Omental fat pad (tissue), 4 donors: ENCODE data around the gene FMNL3. TPM values are rescaled to one million over a fixed set of nuclear protein-coding genes. Genes with fewer than 3 reads are reported as not detected.
"Not testable (repeated sequence)": the region's sequence is repeated elsewhere in the genome, so short reads cannot be mapped to it uniquely, and the experiment has no call there.

ENCODE experiments used
- ATAC-seq: fragments of 150-250 bp; one replicate; pipeline ENCODE4 v1.9.1; 2016; ENCODE audit warnings: mild to moderate bottlenecking, moderate library complexity; ENCODE audit not compliant: low FRiP score
- DNase-seq: peaks from one replicate; pipeline ENCODE4 v3.0.0-alpha.2; 2019; ENCODE audit warnings: low spot score
- CTCF ChIP-seq, 3 donors: fragments of 450-650 bp; IDR thresholded peaks; one replicate each; pipeline ENCODE4 v1.5.1; 2016 to 2017; ENCODE audit warnings: antibody characterized with exemption in 3 of 3, mild to moderate bottlenecking in 3 of 3, moderate library complexity in 2 of 3
- total RNA-seq, 4 donors: library from RNA; depleted of rRNA; stranded (reverse); fragments of >200 nt; gene quantifications; one replicate each; pipeline ENCODE4 v1.1.0, GENCODE V29; 2016

Gene FMNL3
- total RNA-seq, 4 donors from 2014 or later: 5.7 to 28.8 (median 22.1) TPM

- DNase-seq (no peak), ATAC-seq (peak; percentile 37)
- no peak for TF ChIP-seq CTCF (IDR thresholded peaks at IDR 0.05)
Observed at GRCh38 chr12:49730568-49731101, 23.4 kb upstream of the FMNL3 start.

- ATAC-seq (no peak), DNase-seq (no peak)
- no peak for TF ChIP-seq CTCF (IDR thresholded peaks at IDR 0.05)
Observed at GRCh38 chr12:49730050-49730449, 22.8 kb upstream of the FMNL3 start.

GRCh38 chr12:49728446-49728845 is 21.2 kb upstream of the FMNL3 start:
- no peak for ATAC-seq
- DNase-seq: no peak
- TF ChIP-seq CTCF (IDR thresholded peaks at IDR 0.05): no peak

DNA sequence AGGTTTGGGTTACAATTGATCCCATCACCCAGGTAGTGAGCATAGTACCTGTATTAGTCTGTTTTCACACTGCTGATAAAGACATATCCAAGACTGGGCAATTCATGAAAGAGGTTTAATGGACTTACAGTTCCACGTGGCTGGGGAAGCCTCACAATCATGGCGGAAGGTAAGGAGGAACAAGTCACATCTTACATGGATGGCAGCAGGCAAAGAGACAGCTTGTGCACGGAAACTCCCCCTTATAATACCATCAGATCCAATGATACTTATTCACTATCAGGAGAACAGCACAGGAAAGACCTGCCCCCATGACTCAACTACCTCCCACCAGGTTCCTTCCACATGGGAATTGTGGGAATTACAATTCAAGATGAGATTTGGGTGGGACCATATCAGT is 14.2 kb upstream of the FMNL3 start:
- not testable (repeated sequence) for DNase-seq

GRCh38 chr12:49720214-49720613 is 13.0 kb upstream of the FMNL3 start:
- no peak for TF ChIP-seq CTCF (IDR thresholded peaks at IDR 0.05)
- no peak for DNase-seq
- no peak for ATAC-seq

More for the DNA sequence above, 14.2 kb upstream of the FMNL3 start:
- not testable (repeated sequence) for ATAC-seq

GRCh38 chr12:49717800-49718199 is 10.6 kb upstream of the FMNL3 start:
- DNase-seq, ATAC-seq: not testable (repeated sequence)

DNA sequence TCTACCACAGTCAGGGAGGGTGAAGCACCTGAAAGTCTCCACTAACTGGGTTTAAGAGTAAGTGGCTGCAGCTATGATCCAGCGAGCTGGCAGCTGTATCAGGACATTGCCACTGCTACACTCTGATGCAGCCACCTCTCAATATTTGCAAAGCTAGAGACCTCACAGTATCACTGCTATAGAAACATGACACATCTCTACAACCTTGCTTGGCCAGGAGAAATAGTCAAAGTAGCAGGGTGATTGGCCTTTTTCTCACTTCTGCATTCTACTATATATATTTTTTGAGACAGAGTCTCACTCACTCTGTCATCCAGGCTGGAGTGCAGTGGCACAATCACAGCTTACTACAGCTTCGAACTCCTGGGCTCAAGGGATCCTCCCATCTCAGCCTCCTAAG is 9.3 kb upstream of the FMNL3 start:
- DNase-seq (no peak), ATAC-seq (no peak)
- TF ChIP-seq CTCF (IDR thresholded peaks at IDR 0.05): no peak

GRCh38 chr12:49713952-49714351 is 6.7 kb upstream of the FMNL3 start:
- not testable (repeated sequence) for DNase-seq

GRCh38 chr12:49708851-49709250 is 1.6 kb upstream of the FMNL3 start:
- DNase-seq (no peak), ATAC-seq (no peak)
- no peak for TF ChIP-seq CTCF (IDR thresholded peaks at IDR 0.05)

More at GRCh38 chr12:49713952-49714351, 6.7 kb upstream of the FMNL3 start:
- not testable (repeated sequence) for ATAC-seq
